HG02678 (cell line): Measurements from ENCODE around the gene KRTAP19-8.

Experiments used
- ATAC-seq: cut with Tn5 transposase; IDR thresholded peaks from one replicate; pipeline ENCODE4 v1.9.1; 2021; ENCODE audit warnings: mild to moderate bottlenecking, moderate library complexity; ENCODE audit not compliant: unreplicated experiment

KRTAP19-8 gene

GRCh38 chr21:31012133-31013089 lies 25.9 kb downstream of the KRTAP19-8 start:
- no peak for ATAC-seq

GRCh38 chr21:31011412-31011811 lies 26.9 kb downstream of the KRTAP19-8 start:
- ATAC-seq = no peak

- ATAC-seq = no peak
Observed at GRCh38 chr21:31008355-31008754, 29.9 kb downstream of the KRTAP19-8 start.

GRCh38 chr21:31005019-31005418 lies 33.3 kb downstream of the KRTAP19-8 start:
- ATAC-seq = no peak

- ATAC-seq = no peak
Observed at GRCh38 chr21:31003471-31003870, 34.8 kb downstream of the KRTAP19-8 start.

GRCh38 chr21:30997541-30997940 lies 40.7 kb downstream of the KRTAP19-8 start:
- no peak for ATAC-seq

GRCh38 chr21:30996728-30997127 lies 41.5 kb downstream of the KRTAP19-8 start:
- ATAC-seq = no peak

GRCh38 chr21:30994932-30995331 lies 43.3 kb downstream of the KRTAP19-8 start:
- ATAC-seq = no peak

GRCh38 chr21:30990514-30991262 lies 47.6 kb downstream of the KRTAP19-8 start:
- ATAC-seq = no peak

- no peak for ATAC-seq
Observed at GRCh38 chr21:30988706-30989105, 49.6 kb downstream of the KRTAP19-8 start.
